NOMO-1 treated with DMSO at 0.1 percent for 48 hours (cell line): ENCODE results near the gene LTBP4.
"Not testable (repeated sequence)": the region's sequence is repeated elsewhere in the genome, so short reads cannot be mapped to it uniquely, and the experiment has no call there.

Experiments used
- DNase-seq: peaks from one replicate; lab custom pipeline; 2025; ENCODE audit not compliant: unreplicated experiment; lab: John Stamatoyannopoulos, UW

Gene LTBP4

DNA sequence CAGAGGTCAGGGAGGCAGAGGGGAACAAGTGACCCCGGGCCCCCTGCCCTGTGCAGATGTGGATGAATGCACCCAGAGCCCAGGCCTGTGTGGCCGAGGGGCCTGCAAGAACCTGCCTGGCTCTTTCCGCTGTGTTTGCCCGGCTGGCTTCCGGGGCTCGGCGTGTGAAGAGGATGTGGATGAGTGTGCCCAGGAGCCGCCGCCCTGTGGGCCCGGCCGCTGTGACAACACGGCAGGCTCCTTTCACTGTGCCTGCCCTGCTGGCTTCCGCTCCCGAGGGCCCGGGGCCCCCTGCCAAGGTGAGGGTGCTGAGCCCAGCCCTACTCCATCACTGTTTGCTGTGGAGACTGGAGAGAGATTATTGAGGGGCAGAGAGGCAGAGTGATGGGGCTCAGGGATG lies 9.9 kb downstream of the LTBP4 start:
- DNase-seq: no peak

DNA sequence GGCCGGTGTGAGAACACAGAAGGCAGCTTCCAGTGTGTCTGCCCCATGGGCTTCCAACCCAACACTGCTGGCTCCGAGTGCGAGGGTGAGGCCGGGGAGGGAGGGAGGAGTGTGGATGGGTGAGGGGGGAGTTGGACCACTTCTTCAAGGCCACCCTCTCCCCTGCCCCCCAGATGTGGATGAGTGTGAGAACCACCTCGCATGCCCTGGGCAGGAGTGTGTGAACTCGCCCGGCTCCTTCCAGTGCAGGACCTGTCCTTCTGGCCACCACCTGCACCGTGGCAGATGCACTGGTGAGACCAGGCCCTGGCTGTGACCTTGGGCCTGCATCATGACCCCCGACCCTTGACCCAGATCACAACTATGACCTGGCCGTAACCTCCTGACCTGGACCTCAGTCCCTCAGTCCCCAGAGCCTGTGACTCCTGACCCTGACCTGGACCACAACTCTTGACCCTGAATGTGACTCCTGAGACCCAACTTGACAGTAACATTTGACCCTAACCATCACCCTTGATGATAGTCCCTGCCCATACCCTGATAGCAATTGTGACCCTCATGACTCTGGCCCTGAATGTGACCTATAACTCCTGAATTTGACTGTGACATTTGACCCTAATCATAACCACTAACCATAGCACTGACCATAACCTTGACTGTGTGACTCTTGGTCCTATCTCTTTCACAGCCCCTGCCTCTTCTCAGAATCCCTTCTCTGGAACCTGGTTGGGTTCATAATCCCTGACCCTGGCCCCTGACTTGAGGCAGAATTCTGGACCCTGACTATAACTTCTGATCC lies 10.9 kb downstream of the LTBP4 start:
- DNase-seq: no peak

DNA sequence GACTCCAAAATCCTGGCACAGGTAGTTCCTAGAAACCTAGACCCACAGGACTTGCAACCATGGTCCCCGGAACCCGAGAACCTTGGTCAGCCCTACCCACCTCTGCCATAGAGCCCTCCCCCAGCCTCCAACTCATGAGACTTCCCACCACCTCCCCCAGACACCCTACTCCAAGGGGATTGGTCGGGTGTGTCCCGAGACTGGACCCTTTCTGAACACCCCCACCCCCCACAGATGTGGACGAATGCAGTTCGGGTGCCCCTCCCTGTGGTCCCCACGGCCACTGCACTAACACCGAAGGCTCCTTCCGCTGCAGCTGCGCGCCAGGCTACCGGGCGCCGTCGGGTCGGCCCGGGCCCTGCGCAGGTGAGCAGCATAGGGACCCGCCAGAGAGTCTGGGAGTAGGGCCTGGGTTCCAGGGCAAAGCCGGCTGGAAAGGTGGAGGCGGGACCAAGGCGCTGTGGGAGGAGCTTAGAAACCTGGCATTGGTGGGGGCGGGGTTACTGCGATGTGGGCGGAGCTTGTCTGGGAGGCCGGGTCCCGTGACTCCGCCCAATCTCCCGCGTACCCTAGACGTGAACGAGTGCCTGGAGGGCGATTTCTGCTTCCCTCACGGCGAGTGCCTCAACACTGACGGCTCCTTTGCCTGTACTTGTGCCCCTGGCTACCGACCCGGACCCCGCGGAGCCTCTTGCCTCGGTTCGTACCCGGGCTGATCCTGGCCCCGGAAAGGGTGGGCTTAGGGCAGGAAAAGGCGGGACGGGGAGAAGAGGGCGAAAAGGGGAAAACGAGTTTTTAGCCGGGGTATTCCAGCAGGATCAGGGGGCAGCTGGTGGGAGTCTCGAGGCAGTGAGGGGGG lies 11.9 kb downstream of the LTBP4 start:
- DNase-seq: peak; percentile 51

DNA sequence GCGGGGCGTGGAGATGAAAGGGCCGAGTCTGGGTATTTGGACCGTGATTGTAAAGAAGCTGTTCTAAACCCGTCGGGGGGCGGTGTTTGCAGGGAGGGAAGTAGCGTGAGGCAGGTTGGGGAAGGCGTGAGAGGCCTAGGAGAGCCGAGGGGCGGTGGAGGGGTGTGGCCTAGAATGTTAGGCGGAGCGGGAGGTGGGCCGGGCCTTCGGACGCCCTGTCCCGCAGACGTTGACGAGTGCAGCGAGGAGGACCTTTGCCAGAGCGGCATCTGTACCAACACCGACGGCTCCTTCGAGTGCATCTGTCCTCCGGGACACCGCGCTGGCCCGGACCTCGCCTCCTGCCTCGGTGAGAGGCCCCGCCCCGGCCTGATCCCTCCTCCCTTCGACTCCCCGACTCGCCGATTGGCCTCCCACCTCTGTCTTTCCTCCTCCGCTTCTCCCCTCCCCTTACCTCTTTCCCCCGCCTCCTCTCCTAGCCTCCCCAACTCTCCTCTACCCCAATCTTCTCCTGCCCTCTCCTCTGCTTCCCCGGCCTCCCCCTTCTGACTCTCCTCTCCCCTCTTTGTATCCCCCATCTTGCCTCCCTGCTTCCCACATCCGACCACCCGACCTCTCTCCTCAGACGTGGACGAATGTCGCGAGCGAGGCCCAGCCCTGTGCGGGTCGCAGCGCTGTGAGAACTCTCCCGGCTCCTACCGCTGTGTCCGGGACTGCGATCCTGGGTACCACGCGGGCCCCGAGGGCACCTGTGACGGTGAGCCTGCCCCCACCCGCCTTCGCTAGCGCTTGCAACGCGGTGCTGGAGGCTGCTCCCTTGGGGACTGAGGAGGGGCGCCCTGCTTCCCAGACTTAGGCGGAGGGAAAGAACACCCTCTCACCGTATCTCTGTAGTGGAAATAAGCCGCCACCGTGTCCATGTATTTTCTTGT lies 12.8 kb downstream of the LTBP4 start:
- DNase-seq: peak; percentile 91

DNA sequence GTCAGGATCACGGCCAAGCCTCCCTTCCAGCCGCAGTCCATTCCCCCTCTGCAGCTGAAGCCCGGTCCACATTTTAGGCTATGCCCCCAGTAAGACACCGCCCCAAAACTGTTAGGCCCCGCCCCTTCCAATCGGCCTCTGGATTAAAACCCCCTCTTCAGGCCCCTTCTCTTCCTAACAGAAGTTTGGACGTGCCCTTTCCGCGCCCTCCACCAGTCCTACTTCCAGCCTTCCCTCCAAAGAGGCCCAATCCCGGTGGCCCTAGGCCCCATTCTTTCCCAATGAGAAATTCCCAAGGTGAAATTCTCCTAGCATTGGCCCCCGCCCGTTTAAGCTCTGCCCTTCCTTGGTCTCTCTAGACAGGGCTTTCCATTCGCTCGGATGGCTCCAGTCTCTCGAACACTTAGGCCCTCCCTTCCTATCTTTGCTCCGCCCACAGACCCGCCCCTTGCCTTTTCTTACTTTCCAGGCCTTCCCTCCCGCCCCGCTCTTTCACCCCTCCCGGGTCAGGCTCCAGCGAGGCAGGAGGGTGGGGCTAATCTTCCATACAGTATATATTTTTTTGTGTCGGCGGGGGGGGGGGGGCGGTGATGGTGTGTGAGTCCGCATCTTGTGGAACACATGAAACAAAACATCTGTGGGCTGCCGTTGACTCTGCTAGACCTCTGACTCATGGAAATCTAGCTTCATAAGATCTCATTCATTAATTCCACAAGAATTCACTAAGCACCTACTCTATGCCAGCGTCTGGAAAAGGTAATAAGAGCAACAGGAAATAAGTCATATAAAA lies 13.6 kb downstream of the LTBP4 start:
- no peak for DNase-seq

DNA sequence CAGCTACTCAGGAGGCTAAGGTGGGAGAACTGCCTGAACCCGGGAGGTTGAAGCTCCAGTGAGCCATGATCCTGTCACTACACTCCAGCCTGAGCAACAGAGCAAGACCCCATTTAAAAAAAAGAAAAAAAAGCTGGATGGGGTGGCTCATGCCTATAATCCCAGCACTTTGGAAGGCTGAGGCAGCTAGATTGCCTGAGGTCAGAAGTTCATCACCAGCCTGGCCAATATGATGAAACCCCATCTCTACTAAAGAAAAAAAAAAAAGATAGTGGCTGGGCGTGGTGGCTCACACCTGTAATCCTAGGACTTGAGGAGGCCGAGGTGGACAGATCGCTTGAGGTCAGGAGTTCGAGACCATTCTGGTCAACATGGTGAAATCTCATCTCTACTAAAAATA lies 15.0 kb downstream of the LTBP4 start:
- no peak for DNase-seq

DNA sequence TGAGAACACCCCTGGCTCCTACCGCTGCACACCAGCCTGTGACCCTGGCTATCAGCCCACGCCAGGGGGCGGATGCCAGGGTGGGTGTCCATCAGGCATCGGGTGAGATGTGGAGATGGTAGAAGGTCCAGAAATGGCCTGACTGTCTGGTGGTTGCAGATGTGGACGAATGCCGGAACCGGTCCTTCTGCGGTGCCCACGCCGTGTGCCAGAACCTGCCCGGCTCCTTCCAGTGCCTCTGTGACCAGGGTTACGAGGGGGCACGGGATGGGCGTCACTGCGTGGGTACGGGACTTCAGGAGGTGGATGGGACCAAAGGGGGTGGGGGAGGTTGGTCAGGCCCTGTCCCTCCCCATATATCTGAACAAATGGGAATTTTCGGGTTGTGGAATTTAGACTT lies 15.8 kb downstream of the LTBP4 start:
- no peak for DNase-seq

DNA sequence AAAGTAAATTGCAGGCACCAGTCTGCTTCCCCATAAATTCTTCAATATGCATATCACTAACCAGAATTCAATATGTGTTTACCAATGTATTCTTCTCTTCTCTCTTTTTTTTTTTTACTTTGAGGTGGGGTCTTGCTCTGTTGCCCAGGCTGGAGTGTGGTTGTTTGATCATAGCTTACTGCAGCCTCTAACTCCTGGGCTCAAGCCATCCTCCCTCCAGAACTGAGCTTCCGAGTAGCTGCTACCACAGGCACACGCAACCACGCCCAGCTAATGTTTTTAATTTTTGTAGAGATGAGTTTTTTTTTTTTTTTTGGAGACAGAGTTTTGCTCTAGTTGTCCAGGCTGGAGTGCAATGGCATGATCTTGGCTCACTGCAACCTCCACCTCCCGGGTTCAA lies 16.8 kb downstream of the LTBP4 start:
- no peak for DNase-seq

DNA sequence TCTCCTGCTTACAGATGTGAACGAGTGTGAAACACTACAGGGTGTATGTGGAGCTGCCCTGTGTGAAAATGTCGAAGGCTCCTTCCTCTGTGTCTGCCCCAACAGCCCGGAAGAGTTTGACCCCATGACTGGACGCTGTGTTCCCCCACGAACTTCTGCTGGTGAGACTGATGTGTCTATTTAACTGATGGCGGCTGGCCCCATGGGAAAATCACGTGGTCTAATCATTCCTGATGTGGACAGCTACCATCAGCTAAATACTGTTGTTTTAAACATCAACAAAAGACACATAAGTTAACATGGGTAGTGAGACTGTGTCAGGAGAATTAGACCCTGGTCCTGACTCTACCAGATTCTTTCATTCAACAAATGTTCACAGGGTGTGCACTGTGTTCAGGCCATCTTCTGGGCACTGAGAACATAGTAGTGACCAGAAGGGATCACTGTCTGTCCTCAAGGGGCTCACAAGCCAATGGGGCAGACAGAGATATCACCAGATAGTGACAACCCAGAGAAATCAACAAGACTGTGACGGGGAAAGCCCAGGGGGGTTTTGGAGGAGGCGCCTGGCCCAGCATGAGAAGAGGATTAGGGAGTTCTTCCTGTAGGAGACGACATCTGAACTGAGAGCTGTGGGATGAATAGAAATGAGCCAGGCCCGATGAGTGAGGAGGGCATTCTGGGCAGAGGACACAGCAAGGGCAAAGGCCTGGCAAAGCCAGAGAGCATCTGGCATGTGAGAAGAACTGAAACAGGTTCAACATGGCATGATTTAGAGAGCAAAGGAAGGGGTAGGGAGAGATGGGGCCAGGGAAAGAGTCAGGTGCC lies 18.4 kb downstream of the LTBP4 start:
- DNase-seq: no peak

DNA sequence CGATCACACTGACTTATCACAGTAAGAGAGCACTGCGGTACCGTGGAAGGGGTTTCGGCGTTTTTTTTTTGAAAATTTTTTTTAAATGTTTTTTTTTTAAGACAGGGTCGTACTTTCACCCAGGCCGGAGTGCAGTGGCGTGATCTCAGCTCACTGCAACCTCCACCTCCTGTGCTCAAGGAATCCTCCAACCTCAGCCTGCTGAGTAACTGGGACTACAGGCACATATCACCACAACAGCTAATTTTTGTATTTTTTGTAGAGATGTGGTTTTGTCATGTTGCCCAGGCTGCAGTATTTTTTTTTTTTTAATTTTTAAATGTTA lies 19.0 kb downstream of the LTBP4 start:
- DNase-seq: no peak

DNA sequence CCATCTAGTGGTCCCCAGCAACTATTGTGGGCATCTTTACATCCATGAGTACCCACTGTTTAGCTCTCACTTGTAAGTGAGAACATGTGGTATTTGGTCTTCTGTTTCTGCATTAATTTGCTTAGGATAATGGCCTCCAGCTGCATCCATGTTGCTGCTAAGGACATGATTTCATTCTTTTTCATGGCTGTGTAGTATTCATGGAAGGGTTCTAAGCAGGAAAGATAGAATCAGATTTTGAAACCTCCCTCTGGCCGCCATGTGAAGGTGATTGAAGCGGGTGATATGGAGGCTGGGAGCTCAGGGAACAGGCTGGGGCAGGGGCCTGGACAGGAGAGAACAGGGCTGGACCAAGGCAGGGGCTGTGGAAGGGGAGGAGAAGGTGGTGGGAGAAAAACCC lies 20.1 kb downstream of the LTBP4 start:
- no peak for DNase-seq

DNA sequence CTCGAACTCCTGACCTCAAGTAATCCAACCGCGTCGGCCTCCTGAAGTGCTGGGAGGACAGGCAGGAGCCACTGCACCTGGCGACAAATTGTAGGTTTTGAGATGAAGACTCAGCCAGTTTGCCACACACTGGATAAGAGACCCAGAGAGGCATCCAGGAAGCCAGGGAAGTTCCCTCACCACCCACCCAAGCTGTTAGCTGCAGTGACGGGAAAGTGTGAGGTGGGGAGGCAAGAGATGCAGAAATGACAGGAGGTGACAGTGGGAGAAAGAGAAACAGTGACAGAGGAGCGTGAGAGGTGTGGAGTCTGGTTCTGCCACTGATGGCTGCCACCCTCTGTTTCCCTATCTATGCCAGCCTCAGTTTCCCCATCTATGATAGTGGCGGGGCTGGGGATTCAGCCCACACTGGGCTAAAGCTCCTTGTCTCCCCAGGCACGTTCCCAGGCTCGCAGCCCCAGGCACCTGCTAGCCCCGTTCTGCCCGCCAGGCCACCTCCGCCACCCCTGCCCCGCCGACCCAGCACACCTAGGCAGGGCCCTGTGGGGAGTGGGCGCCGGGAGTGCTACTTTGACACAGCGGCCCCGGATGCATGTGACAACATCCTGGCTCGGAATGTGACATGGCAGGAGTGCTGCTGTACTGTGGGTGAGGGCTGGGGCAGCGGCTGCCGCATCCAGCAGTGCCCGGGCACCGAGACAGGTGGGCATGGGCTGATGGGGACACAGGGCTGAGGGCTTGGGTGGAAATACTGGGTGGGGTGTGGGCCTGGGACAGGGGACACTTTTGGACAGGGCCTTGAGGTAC lies 21.0 kb downstream of the LTBP4 start:
- DNase-seq: no peak

DNA sequence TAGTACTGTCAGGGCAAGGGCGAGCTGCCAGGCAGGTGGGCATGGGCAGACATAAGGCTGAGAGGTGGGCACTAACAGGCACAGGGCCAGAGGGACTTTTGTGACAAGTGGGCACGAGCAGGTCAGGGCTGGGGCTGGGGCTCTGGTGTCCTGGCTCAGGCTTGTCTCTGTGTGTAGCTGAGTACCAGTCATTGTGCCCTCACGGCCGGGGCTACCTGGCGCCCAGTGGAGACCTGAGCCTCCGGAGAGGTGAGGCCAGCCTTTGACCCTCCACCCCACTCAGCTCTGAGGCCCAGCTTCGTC lies 21.6 kb downstream of the LTBP4 start:
- no peak for DNase-seq

DNA sequence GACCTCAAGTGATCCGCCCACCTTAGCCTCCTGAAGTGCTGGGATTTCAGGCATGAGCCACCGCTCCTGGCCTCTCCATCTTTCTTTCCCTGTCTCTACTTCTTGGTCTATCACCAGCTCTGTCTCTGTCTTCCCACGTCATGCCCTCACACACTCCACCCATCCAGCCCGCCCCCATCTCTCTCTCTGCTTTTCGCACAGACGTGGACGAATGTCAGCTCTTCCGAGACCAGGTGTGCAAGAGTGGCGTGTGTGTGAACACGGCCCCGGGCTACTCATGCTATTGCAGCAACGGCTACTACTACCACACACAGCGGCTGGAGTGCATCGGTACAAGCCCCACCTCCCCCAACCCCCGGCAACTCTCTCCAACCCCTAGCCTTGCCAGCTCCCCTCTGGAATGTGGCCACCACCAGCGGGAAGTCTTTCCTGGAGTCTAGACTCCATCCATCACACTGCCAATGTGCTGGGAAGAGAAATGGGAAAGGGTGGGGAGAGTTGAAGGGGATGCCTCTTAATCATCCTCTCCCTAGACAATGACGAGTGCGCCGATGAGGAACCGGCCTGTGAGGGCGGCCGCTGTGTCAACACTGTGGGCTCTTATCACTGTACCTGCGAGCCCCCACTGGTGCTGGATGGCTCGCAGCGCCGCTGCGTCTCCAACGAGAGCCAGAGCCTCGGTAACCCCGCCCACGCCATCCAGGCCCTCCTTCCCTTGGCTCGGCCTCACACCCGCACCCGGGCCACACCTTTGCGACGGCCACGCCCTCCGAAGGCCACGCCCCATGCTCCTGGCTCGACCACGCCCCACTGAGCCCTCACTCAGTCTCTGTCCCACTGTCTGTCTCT lies 22.5 kb downstream of the LTBP4 start:
- DNase-seq: no peak

DNA sequence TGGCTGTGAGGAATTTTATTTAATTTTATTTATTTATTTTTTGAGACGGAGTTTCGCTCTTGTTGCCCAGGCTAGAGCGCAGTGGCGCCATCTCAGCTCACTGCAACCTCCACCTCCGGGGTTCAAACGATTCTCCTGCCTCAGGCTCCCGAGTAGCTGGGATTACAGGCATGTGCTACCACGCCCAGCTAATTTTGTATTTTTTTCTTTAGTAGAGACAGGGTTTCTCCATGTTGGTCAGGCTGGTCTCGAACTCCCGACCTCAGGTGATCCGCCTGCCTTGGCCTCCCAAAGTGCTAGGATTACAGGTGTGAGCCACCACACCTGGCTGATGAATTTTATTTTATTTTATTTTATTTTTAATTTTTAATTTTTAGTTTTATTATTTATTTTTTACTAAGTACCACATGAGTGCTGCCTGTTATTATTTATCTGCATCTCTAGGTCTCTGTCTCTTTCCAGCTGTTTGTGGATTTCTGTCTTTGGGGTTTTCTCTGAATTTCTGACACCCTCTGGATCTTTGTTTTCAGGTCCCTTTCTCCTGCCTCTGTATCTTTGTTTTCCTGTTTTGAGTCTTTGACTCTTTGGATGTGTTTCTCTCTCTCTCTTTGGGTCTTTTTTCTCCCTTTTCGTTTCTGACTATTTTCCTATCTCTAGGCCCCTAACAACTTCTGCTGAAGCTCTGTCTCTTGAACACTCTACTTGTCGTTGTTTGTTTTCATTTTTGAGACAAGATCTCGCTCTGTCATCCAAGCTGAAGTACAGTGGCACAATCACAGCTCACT lies 23.4 kb downstream of the LTBP4 start:
- DNase-seq: not testable (repeated sequence)

DNA sequence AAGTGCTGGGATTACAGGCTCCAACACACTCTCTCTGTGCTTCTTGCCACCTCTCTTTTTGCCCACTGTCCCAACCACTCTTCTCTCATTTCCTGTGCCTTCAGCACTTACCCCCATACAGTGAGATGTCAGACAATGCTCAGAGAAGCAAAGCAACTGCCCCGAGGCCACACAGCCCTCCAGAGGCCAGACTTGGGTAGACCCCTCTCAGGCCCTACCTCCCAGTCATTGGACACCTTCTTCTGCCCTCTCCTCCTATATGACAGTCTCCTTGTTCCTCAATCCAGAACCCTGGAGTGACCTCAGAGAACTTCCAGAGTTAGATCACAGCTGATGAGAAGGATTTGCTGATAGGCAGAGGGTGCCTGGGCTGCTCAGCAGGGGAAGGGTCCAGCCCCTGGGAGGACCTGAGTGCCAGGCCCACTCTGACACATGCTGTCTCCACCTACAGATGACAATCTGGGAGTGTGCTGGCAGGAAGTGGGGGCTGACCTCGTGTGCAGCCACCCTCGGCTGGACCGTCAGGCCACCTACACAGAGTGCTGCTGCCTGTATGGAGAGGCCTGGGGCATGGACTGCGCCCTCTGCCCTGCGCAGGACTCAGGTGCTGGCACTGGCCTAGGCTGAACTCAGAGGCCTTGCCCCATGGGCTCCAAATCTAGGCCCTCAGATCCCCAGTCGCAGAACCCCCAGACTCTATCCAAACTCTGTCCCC lies 24.4 kb downstream of the LTBP4 start:
- DNase-seq: no peak

DNA sequence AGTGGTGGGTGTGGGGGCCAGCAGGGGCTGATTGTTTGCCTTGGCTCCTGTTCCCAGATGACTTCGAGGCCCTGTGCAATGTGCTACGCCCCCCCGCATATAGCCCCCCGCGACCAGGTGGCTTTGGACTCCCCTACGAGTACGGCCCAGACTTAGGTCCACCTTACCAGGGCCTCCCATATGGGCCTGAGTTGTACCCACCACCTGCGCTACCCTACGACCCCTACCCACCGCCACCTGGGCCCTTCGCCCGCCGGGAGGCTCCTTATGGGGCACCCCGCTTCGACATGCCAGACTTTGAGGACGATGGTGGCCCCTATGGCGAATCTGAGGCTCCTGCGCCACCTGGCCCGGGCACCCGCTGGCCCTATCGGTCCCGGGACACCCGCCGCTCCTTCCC lies 25.7 kb downstream of the LTBP4 start:
- DNase-seq: no peak
